NCI-H1105 (cell line): ENCODE data around the gene PRAMEF15.
"Not testable (repeated sequence)": the region's sequence is repeated elsewhere in the genome, so short reads cannot be mapped to it uniquely, and the experiment has no call there.

Experiments used
- DNase-seq: peaks from one replicate; lab custom pipeline; 2025; lab: John Stamatoyannopoulos, UW

PRAMEF15 gene

DNA sequence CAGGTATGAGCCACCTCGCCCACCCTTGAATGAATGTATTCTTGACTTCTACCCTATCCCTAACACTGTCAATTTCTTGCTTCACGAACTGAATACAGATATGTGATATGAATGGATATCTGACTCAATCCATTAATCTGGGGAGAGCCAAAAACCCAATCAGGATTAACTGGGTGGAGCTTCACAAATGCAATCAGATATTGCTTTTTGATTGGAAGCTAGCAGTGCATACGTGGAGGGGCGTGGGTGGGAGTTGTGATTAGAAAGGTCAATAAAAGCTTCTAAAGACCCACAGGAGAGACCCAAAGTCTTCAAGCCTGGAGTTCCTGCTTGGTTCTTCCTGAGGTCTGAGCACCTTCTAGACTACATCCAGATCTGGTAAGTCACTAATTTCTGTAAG is at the start of gene PRAMEF15:
PRAMEF15 (plus strand) TSS at position 301 of the 400 bp plus-strand sequence. CDS start 2,827 bp downstream, outside the sequence.
- not testable (repeated sequence) for DNase-seq

DNA sequence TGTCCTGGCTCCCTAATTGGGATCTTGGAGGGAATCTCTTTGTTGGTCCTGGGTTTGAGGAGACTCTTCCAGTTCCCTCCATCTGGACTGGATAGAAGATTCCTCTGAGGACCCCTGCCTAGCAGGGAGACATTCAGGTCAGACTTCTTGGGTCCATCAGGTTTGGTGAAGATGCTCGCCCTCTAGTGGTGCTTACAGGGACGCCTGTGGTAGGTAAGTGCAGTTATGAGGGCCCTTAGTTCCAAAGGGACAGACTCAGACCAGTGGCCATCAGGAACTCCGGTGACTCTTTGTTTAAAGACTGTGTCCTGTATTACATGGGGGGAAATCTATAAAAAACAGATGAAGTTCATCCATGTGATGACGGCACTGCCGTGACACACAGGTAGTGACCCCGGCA is 38.4 kb upstream of the PRAMEF15 start:
- not testable (repeated sequence) for DNase-seq

DNA sequence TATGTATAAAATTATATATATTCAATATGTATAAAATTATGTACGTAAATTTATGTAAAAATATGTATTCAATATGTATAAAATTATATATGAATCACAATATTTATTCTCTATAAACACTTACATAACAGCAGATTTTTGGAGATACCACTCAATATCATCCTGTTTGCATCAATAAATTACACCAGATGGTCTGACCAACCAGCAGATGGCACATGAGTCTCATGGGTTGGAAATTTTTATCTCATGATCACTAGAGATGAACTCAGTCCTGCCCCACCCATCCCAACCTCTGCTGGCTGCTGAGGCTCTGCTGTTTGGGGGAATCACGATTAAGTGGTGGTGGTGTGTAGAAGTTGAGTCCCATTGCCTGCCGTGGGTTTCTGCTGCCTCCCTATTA is 35.8 kb upstream of the PRAMEF15 start:
- not testable (repeated sequence) for DNase-seq

DNA sequence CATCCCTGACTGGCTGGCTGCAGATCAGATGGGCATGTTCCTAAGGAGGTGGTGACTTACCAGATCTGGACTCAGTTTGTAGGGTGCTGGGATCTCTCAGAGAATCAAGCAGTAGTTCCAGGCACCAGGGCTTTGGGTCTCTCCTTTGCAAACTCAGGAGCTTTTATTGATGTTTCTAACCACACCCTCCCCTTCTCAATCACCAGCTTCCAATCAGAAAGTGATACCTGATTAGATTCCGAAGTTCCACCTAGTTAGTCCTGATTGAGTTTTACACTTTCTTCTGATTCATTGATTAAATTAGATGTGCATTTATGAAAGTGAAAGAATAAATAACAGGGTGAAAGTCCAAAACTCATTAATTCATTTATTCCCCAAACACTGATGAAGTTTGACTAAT is 30.3 kb upstream of the PRAMEF15 start, which contains the start of gene PRAMEF8:
PRAMEF8 (minus strand) TSS at position 101 of the 400 bp plus-strand sequence. CDS start 1,046 bp downstream, outside the sequence.
- DNase-seq, result not testable (repeated sequence)

DNA sequence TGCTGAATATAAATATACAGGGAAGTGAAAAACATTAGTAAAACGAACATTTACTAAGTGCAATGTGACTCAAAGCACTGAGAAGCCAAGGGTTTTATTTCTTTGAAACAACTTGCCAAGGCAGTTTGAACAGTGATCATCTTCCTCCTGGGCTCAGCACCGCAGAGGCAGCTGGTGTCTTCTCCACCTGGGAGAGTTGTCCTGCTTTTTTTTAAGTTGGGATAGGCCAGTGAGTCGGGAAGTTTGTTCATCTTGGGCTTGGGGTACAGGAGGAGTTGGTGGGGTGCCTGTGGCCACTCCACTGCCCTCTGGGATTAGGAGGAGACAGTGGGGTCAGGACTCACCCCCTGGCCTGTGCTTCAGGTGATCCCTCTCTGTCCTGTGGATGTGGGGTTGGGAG is 26.4 kb upstream of the PRAMEF15 start:
- DNase-seq, result not testable (repeated sequence)

DNA sequence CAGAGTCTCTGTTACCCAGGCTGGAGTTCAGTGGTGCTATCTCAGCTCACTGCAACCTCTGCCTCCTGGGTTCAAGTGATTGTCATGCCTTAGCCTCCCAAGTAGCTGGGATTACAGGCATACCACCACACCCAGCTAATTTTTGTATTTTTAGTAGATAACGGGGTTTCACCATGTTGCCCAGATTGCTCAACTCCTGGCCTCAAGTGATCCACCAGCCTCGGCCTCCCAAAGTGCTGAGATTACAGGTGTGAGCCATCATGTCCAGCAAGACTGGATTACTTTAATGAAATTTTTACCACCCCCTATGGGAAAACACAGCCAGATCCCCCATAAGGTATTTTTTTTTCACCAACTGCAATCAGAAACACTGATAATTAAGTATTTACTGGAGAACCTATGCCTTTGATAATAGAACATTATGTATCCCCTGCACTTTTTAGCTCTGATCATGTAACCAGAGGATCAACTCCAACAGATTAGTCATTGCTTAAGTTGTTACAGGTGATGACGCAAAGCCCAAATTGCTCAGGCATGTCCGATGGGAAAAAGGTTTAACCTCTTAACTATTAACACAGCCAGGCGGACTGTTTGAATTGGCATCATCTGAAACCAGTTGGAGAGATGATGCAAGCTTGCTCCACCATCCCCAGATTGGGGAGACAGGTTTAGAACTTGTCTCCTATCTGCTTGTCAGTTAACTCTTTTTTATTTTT is 18.0 kb upstream of the PRAMEF15 start:
- not testable (repeated sequence) for DNase-seq

DNA sequence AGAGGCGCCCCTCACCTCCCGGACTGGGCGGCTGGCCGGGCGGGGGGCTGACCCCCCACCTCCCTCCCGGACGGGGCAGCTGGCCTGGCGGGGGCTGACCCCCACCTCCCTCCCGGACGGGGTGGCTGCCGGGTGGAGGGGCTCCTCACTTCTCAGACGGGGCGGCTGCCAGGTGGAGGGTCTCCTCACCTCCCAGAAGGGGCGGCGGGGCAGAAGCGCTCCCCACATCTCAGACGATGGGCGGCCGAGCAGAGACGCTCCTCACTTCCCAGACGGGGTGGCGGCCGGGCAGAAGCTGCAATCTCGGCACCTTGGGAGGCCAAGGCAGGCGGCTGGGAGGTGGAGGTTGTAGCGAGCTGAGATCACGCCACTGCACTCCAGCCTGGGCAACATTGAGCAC is 16.7 kb upstream of the PRAMEF15 start:
- DNase-seq, result not testable (repeated sequence)

DNA sequence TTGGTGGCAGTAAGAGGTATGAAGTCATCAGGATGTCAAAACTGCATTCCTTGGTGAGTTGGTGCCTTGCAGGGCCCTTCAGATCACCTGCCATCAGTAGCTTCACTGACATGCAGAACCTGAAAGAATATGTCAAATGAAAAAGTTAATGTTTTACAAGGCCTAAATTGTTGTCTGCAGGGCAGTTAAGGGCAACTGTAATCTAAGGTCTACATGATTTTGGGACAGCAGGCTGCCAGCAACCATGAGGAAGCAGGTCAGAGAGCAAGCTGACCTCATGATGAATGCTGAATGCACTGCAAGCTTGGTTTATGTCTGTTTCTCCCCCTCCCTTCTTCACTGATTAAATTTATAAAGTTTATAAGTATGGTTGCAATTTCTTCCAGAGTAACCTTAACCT is 13.2 kb upstream of the PRAMEF15 start:
- not testable (repeated sequence) for DNase-seq

DNA sequence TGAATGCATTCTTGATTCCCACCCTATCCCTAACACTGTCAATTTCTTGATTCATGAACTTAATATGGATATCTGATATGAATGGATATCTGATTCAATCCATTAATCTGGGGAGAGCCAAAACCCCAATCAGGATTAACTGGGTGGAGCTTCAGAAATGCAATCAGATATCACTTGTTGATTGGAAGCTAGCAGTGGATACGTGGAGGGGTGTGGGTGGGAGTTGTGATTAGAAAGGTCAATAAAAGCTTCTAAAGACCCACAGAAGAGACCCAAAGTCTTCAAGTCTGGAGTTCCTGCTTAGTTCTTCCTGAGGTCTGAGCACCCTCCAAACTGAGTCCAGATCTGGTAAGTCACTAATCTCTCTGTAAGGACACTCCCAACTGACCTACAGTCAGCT is 12.1 kb upstream of the PRAMEF15 start, which contains the start of gene PRAMEF33:
PRAMEF33 (plus strand) TSS at position 301 of the 400 bp plus-strand sequence. CDS start 2,416 bp downstream, outside the sequence.
- DNase-seq, result not testable (repeated sequence)

DNA sequence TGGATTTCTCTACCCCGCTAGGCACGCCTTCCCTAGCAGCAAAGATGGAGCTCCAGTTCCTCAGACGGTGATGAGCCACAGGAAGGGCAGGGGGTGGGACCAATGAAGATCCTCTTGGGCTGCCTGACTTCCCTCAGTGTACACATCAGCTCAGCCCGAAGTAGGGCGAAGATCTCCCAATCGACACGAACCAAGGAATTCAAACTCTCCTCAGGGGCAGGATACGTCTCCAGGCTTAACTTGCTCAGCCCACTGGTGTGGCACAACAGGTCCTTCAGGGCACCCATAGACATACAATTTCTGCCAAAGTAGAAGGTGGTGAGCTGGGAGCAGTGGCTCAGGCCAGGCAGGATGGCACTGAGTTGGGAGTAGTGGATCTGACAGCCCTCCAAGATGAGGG is 27.1 kb downstream of the PRAMEF15 start:
- DNase-seq, result not testable (repeated sequence)

DNA sequence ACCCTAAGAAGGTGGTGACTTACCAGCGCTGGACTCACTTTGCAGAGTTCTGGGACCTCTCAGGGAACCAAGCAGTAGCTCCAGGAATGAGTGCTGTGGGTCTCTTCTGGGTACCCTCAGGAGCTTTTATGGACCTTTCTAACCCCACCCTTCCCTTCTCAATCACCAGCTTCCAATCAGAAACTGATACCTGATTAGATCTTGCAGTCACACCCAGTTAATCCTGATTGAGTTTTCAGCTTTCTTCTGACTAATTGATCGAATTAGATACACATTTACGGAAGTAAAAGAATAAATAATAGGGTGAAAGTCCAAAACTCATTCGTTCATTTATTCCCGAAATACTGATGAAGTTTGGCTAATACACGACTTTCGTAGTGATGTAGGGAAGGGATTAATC is 31.7 kb downstream of the PRAMEF15 start, which contains the start of gene PRAMEF14:
PRAMEF14 (minus strand) TSS at position 101 of the 400 bp plus-strand sequence. CDS start 1,820 bp downstream, outside the sequence.
- not testable (repeated sequence) for DNase-seq

DNA sequence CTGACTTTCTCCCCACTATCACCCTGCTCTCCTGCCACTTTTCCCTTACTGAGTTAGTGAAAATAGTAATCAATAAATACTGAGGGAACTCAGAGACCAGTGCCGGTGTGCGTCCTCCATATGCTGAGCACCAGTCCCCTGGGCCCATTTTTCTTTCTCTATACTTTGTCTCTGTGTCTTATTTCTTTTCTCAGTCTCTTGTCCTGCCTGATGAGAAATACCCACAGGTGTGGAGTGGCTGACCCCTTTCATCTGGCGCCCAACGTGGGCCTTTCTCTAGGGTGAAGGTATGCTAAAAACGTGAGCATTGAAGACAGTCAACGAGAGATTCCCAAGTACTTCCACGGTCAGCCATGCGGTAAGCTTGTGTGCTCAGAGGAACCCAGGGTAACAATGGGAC is 38.1 kb downstream of the PRAMEF15 start:
- not testable (repeated sequence) for DNase-seq

DNA sequence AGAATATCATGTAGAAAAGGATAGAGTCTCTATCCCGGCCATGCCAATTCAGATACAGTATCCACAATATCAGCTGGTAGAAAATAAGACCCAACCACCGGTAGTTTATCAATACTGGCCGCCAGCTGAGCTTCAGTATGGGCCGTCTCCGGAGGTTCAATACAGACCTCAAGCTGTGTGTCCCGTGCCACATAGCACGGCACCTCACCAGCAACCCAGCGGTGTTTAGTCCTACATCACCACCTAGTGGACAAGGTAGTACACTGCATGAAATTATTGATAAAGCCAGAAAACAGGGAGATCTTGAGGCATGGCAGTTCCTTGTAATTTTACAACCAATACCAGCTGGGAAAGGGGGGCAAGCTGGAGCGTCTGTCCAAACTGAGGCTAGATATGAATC is 39.1 kb downstream of the PRAMEF15 start:
- DNase-seq, result not testable (repeated sequence)

DNA sequence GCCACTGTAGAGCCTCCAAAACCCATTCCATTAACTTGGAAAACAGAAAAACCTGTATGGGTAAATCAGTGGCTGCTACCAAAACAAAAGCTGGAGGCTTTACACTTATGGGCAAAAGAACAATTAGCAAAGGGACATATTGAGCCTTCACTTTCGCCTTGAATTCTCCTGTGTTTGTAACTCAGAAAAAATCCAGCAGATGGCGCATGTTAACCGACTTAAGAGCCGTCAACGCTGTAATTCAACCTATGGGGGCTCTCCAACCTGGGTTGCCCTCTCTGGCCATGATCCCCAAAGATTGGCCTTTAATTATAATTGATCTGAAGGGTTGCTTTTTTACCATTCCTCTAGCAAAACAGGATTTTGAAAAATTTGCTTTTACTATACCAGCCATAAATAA is 41.4 kb downstream of the PRAMEF15 start:
- DNase-seq, result peak; percentile 37

DNA sequence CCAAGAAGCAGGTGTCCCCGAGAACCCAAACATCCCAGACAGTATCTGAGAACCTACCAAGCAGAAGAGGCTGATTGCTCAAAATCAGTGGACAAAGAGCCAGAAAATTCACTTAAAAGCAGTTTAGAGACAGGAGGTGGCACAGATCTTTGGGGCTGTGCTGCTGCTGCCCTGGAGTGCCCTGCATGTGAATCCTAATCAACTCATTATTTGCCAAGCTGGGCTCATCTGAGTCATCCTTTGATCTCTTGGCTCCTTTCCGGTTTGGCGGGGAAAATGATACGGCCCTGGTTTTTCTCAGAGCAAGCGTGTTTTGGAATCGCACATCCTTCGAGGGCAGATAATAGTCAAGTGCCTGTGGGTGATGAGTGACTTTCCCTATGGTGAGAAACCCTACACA is 47.0 kb downstream of the PRAMEF15 start:
- DNase-seq, result not testable (repeated sequence)

DNA sequence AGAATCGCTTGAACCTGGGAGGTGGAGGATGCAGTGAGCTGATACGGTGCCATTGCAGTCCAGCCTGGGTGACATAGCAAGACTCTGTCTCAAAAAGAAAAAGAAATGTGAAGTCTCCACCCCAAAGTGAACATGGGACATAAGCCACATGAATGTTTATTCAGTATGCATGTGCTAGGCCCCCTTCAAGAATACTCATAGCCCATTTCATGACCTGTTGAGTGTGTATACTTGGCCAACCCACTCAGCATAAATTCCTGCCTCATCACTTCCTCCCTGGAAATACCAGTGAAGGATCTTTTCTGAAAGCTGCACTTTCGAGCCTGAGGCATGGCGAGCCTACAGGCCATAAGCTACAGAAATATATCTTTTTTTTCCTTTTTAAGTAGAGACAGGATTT is 49.5 kb downstream of the PRAMEF15 start:
- not testable (repeated sequence) for DNase-seq

DNA sequence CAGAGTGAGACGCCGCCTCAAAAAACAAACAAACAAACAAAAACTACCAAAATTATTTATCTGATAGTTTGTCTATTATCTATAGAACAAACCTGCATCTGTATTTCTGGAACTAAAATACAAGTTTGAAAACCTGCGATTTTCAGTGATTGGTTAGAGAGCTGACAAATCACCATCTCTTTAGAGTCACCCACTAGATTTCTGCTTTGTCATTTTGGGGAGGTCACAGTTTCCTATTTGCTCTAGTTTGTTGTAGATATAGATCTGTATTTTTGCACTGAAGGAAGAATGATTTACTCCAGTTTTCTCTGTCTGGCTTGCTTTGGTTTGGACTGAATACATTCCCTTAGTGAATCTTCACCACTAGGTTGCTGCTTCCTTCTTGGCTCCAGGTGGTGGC is 51.2 kb downstream of the PRAMEF15 start:
- not testable (repeated sequence) for DNase-seq

DNA sequence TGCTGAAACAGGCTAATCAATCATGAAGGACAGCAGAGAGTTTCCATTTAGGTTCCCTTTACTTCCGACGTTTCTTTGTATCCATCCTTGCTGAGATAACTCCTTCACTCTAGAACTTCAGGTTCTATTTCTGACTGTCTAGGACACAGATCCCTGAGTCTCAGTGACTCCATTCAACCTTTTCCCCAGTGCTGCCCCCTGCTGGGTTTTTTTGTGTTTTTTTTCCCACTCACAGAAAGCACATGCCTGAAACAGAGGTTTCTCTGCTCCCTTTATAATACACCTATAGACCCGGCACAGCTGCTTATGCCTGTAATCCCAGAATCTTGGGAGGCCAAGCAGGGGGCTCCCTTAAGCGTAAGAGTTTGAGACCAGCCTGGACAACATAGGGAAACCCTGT is 53.2 kb downstream of the PRAMEF15 start:
- not testable (repeated sequence) for DNase-seq
